ENCODE measurements around the gene CACNA1B.

Gene CACNA1B

GRCh38 chr9:138061631-138062030 lies 184.0 kb downstream of the CACNA1B start:
- no peak for DNase-seq

- no peak for DNase-seq
These were observed 184.6 kb downstream of the CACNA1B start for GRCh38 chr9:138062196-138062595.

- no peak for DNase-seq
These were observed 185.5 kb downstream of the CACNA1B start for GRCh38 chr9:138063033-138063432.

- DNase-seq, result no peak
These were observed 186.2 kb downstream of the CACNA1B start for GRCh38 chr9:138063785-138064184.

- no peak for DNase-seq
These were observed 187.0 kb downstream of the CACNA1B start for GRCh38 chr9:138064547-138064946.

GRCh38 chr9:138065287-138065686 lies 187.7 kb downstream of the CACNA1B start:
- DNase-seq, result no peak

- DNase-seq, result no peak
These were observed 188.5 kb downstream of the CACNA1B start for GRCh38 chr9:138066049-138066448.

GRCh38 chr9:138067613-138068367 lies 190.2 kb downstream of the CACNA1B start:
- no peak for DNase-seq

- DNase-seq, result no peak
These were observed 191.0 kb downstream of the CACNA1B start for GRCh38 chr9:138068601-138069035.

- DNase-seq, result no peak
These were observed 192.3 kb downstream of the CACNA1B start for GRCh38 chr9:138069731-138070456.

- no peak for DNase-seq
These were observed 193.2 kb downstream of the CACNA1B start for GRCh38 chr9:138070815-138071214.

GRCh38 chr9:138071292-138071691 lies 193.7 kb downstream of the CACNA1B start:
- no peak for DNase-seq

GRCh38 chr9:138071731-138072130 lies 194.1 kb downstream of the CACNA1B start:
- DNase-seq, result no peak

GRCh38 chr9:138072161-138072842 lies 194.7 kb downstream of the CACNA1B start:
- no peak for DNase-seq

- no peak for DNase-seq
These were observed 195.3 kb downstream of the CACNA1B start for GRCh38 chr9:138072897-138073296.

- DNase-seq, result no peak
These were observed 195.8 kb downstream of the CACNA1B start for GRCh38 chr9:138073408-138073807.

GRCh38 chr9:138073808-138074207 lies 196.2 kb downstream of the CACNA1B start:
- no peak for DNase-seq

GRCh38 chr9:138074516-138074915 lies 196.9 kb downstream of the CACNA1B start:
- no peak for DNase-seq

GRCh38 chr9:138075496-138075895 lies 197.9 kb downstream of the CACNA1B start:
- no peak for DNase-seq

GRCh38 chr9:138075961-138076649 lies 198.5 kb downstream of the CACNA1B start:
- no peak for DNase-seq

GRCh38 chr9:138076650-138077009 lies 199.0 kb downstream of the CACNA1B start:
- DNase-seq, result no peak

GRCh38 chr9:138077126-138077525 lies 199.5 kb downstream of the CACNA1B start:
- DNase-seq, result no peak

GRCh38 chr9:138077898-138078540 lies 200.4 kb downstream of the CACNA1B start:
- no peak for DNase-seq

All from NCI-H69 (cell line).